Adrenal gland (tissue), 12 donors: ENCODE data around the gene NR2F1-AS1. TPM values are rescaled to one million over a fixed set of nuclear protein-coding genes. Genes with fewer than 3 reads are reported as not detected.

Source experiments
- DNase-seq, 7 donors: peaks; one replicate each; pipeline ENCODE4 v3.0.0-alpha.2; 2019 to 2020
- H3K27ac ChIP-seq, 5 donors: fragments of 200-600 bp; sonication (generic) in 4 of 5; 1 replicate in 3 of 5; 2 replicates in 2 of 5; pipeline versions ENCODE4 v1.5.1 to v1.8.0; 2016 to 2020; ENCODE audit warnings: mild to moderate bottlenecking in 1 of 5
- H3K27me3 ChIP-seq: fragments of 200-600 bp; 2 replicates; pipeline ENCODE4 v1.8.0; 2021
- H3K36me3 ChIP-seq, 2 donors: fragments of 200-600 bp; replicated peaks in 1 of 2; 1 replicate in 1 of 2; 2 replicates in 1 of 2; pipeline versions ENCODE4 v1.5.1 to v1.8.0; 2018 to 2022
- H3K4me1 ChIP-seq, 2 donors: fragments of 200-600 bp; replicated peaks in 1 of 2; 1 replicate in 1 of 2; 2 replicates in 1 of 2; pipeline versions ENCODE4 v1.5.1 to v1.8.0; 2018 to 2021
- H3K4me3 ChIP-seq, 4 donors: fragments of 200-600 bp; sonication (generic) in 3 of 4; one replicate each; pipeline ENCODE4 v1.5.1; 2016 to 2018
- H3K9me3 ChIP-seq, 3 donors: fragments of 200-600 bp; sonication (generic) in 1 of 3; replicated peaks in 1 of 3; 1 replicate in 2 of 3; 2 replicates in 1 of 3; pipeline versions ENCODE4 v1.5.1 to v1.8.0; 2016 to 2021
- POLR2A ChIP-seq, 2 donors: fragments of 450-650 bp; IDR thresholded peaks; one replicate each; pipeline ENCODE4 v1.6.1; 2017; ENCODE audit warnings: antibody characterized with exemption in 2 of 2, mild to moderate bottlenecking in 2 of 2, moderate library complexity in 1 of 2
- WGBS, 4 donors: extraction: QIAGEN DNeasy Blood & Tissue Kit in 2 of 4; methylation state at CpG; one replicate each; pipeline versions ENCODE4 v1.1.5 to v1.1.7; 2013 to 2017; 5-methylcytosine and 5-hydroxymethylcytosine counted together
- intact Hi-C, 2 donors: fragments of 100-400 bp; cut with DNase I; formaldehyde crosslinking; loops; one replicate each; pipeline versions ENCODE4 v1.14.1 to v1.15.0; 2022 to 2023
- polyA plus RNA-seq, 3 donors: library from polyadenylated mRNA; stranded (reverse); fragments of 200-250 nt in 2 of 3; fragments of 350-450 nt in 1 of 3; fragmentation: Illumina TruSeq in 1 of 3; extraction: RNeasy Lipid Tissue Mini Kit (QIAGEN cat#74804) in 1 of 3; gene quantifications; one replicate each; pipeline ENCODE4 v1.2.3, GENCODE V29; 2013 to 2014
- total RNA-seq, 9 donors: library from RNA; depleted of rRNA in 4 of 9; stranded (reverse); fragments of >200 nt in 4 of 9; fragments of 120-200 nt in 1 of 9; fragmentation: NEBNext Ultra II Directional in 1 of 9; extraction: Animal tissue kit (Norgen Biotek cat#: 25700) in 1 of 9; gene quantifications; one replicate each; pipeline versions ENCODE4 v1.1.0 to v1.2.4, GENCODE V29; 2013 to 2023
- TF ChIP-seq, protein P1 (sequence below), 6 experiments: fragments of 450-650 bp in 4 of 6; fragments of 200-600 bp in 2 of 6; sonication (generic) in 1 of 6; IDR thresholded peaks; 1 replicate in 5 of 6; 2 replicates in 1 of 6; pipeline versions ENCODE4 v1.5.1 to v1.8.0; 2016 to 2021; ENCODE audit warnings: antibody characterized with exemption in 6 of 6, mild to moderate bottlenecking in 2 of 6, moderate library complexity in 1 of 6
- donor health status: healthy with polysubstance abuse.
- donor health status: Bipolar disorder and iron deficiency.
- donor health status: DM: yes; HTN: yes; CAD: no.
- donor health status: DM: no; HTN: no; CAD: no.
- donor health status: DM: no; HTN: no; CAD: no.
- donor health status: DM: yes; HTN: yes; CAD: no.

The NR2F1-AS1 gene
- total and polyA plus RNA-seq, 12 donors: 13.2 to 107 (median 29.1) TPM

DNA sequence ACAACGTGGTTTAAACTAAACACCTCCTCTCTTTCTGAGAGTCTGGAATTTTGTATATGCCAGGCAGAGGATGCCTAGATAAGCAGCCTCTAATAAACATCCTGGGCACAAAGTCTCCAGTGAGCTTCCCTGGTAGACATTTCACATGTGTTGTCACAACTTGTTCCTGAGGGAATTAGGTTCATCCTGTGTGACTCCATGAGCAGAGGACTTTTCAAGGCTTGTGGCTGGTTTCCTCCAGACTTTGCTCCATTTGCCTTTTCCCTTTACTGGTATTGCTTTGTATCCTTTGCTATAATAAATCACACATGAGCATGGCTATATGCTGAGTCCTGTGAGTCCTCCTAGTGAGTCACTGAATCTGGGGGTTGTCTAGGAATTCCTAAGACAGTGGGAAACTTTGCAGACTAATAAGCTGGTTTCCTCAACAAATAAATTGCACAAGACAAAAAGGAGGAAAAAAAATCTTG, 77.4 kb downstream of the NR2F1-AS1 start:
- Histone ChIP-seq H3K4me1 (peaks cover 0 to 8% of the 10 kb centered on the region in 2 donors), H3K27me3 (no peaks in the 10 kb centered on the region), H3K27ac (no peak overlapping the region), H3K4me3 (no peak overlapping the region), H3K9me3 (no peaks in the 10 kb centered on the region), H3K36me3 (no peaks in the 10 kb centered on the region)
- DNase-seq: no peak
- 64 to 76% (median 71%) methylated on average over 1 of the region's 1 CpG for WGBS, 4 donors
- TF ChIP-seq, protein P1, sequence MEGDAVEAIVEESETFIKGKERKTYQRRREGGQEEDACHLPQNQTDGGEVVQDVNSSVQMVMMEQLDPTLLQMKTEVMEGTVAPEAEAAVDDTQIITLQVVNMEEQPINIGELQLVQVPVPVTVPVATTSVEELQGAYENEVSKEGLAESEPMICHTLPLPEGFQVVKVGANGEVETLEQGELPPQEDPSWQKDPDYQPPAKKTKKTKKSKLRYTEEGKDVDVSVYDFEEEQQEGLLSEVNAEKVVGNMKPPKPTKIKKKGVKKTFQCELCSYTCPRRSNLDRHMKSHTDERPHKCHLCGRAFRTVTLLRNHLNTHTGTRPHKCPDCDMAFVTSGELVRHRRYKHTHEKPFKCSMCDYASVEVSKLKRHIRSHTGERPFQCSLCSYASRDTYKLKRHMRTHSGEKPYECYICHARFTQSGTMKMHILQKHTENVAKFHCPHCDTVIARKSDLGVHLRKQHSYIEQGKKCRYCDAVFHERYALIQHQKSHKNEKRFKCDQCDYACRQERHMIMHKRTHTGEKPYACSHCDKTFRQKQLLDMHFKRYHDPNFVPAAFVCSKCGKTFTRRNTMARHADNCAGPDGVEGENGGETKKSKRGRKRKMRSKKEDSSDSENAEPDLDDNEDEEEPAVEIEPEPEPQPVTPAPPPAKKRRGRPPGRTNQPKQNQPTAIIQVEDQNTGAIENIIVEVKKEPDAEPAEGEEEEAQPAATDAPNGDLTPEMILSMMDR (IDR thresholded peaks at IDR 0.05): no peak
- TF ChIP-seq POLR2A (IDR thresholded peaks at IDR 0.05): no peak
- intact Hi-C loops: no loop called here

GRCh38 chr5:93497096-93497495, 83.9 kb downstream of the NR2F1-AS1 start:
- no peaks in the 10 kb centered on the region for H3K27me3 ChIP-seq
- H3K9me3 ChIP-seq: no peaks in the 10 kb centered on the region
- DNase-seq: no peak
- peaks cover 0 to 4% of the 10 kb centered on the region in 2 donors for H3K4me1 ChIP-seq
- no peak overlapping the region for H3K27ac ChIP-seq
- intact Hi-C loops: no loop called here
- no peak overlapping the region for H3K4me3 ChIP-seq
- WGBS, 4 donors: 82 to 90% (median 84%) methylated on average over 4 of the region's 4 CpGs
- no peaks in the 10 kb centered on the region for H3K36me3 ChIP-seq
- TF ChIP-seq, protein P1 (IDR thresholded peaks at IDR 0.05): no peak

GRCh38 chr5:93479982-93480509, 101.0 kb downstream of the NR2F1-AS1 start:
- no peaks in the 10 kb centered on the region for H3K27me3 ChIP-seq
- peaks cover 0 to 8% (median 0%) of the 10 kb centered on the region in 3 donors for H3K9me3 ChIP-seq
- intact Hi-C loops: no loop called here
- H3K27ac ChIP-seq: no peak overlapping the region
- H3K4me1 ChIP-seq: no peaks in the 10 kb centered on the region
- H3K4me3 ChIP-seq: no peak overlapping the region
- no peak for TF ChIP-seq POLR2A (IDR thresholded peaks at IDR 0.05)
- DNase-seq: no peak
- H3K36me3 ChIP-seq: no peaks in the 10 kb centered on the region

DNA sequence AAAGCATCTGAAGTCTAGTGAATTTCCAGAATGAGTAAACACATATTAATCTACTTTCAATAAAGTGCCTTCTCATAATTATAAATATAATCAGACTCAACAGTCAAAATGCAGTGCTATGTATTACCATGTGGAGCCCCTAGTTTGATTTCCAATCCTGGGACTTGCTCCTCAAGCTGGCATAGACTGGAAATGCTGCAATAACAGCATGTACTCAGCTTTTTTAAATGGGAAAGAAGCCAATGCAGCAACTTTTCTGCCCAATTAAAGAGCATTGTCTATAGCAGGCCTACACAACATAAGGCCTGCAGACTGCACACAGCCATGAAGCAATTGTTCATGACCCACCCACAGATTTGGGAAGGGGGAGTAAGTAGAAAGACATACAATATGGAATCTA, 103.2 kb downstream of the NR2F1-AS1 start:
- intact Hi-C loops: no loop called here
- Histone ChIP-seq H3K27me3 (no peaks in the 10 kb centered on the region), H3K4me3 (no peak overlapping the region), H3K9me3 (peaks cover 0 to 8% (median 0%) of the 10 kb centered on the region in 3 donors), H3K36me3 (no peaks in the 10 kb centered on the region), H3K27ac (no peak overlapping the region), H3K4me1 (no peaks in the 10 kb centered on the region)
- no peak for DNase-seq
- TF ChIP-seq, protein P1 (IDR thresholded peaks at IDR 0.05): no peak
- TF ChIP-seq POLR2A (IDR thresholded peaks at IDR 0.05): no peak

DNA sequence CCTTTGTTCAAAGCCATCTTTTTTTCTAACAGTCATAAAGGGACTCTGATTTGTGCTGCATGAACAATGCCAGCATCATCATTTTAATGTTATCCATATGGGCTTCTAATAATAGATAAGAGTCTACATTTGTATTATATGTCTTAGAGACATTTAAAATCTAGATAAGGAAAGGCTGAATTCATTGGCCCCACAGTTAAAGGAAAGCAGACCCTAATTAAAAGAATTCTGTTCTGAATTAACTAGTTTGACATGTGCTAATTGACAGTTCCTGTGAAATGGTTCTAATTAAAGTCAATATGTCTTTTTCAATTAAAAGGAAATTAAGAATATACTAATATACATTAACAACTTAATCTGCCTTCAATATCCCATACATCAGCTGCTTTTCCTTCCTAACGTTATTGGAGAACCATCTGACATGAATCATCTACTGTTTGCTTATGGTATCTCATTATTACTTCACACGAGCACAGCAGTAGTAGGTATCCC, 104.7 kb downstream of the NR2F1-AS1 start:
- Histone ChIP-seq H3K27me3 (no peaks in the 10 kb centered on the region), H3K27ac (no peak overlapping the region), H3K36me3 (no peaks in the 10 kb centered on the region), H3K4me3 (no peak overlapping the region), H3K4me1 (no peaks in the 10 kb centered on the region), H3K9me3 (peaks cover 0 to 8% (median 0%) of the 10 kb centered on the region in 3 donors)
- DNase-seq: no peak
- intact Hi-C loops: no loop called here
- 67 to 76% (median 70%) methylated on average over 2 of the region's 2 CpGs for WGBS, 4 donors
- no peak for TF ChIP-seq POLR2A (IDR thresholded peaks at IDR 0.05)
